Tibial artery (tissue), 4 donors: Measurements from ENCODE around the gene MBNL2.

ENCODE experiments used
- DNase-seq, 2 donors: peaks; one replicate each; pipeline ENCODE4 v3.0.0-alpha.2; 2019
- H3K27ac ChIP-seq, 2 donors: fragments of 200-600 bp; sonication (generic) in 1 of 2; 1 replicate in 1 of 2; 2 replicates in 1 of 2; pipeline ENCODE4 v1.5.1; 2018 to 2019; ENCODE audit warnings: mild to moderate bottlenecking in 1 of 2
- H3K27me3 ChIP-seq, 2 donors: fragments of 200-600 bp; sonication (generic) in 1 of 2; one replicate each; pipeline versions ENCODE4 v1.5.1 to v1.6.0; 2016 to 2019
- H3K36me3 ChIP-seq, 3 donors: fragments of 200-600 bp; sonication (generic) in 2 of 3; one replicate each; pipeline ENCODE4 v1.5.1; 2016 to 2019; ENCODE audit warnings: mild to moderate bottlenecking in 2 of 3
- H3K4me1 ChIP-seq, 4 donors: fragments of 200-600 bp; sonication (generic) in 2 of 4; 1 replicate in 3 of 4; 2 replicates in 1 of 4; pipeline ENCODE4 v1.5.1; 2016 to 2019
- H3K4me3 ChIP-seq, 2 donors: fragments of 200-600 bp; sonication (generic) in 1 of 2; 1 replicate in 1 of 2; 2 replicates in 1 of 2; pipeline ENCODE4 v1.5.1; 2018 to 2019; ENCODE audit warnings: mild to moderate bottlenecking in 2 of 2
- H3K9me3 ChIP-seq, 3 donors: fragments of 200-600 bp; sonication (generic) in 1 of 3; one replicate each; pipeline ENCODE4 v1.5.1; 2016 to 2019
- CTCF ChIP-seq, 2 experiments: fragments of 200-600 bp in 1 of 2; fragments of 450-650 bp in 1 of 2; IDR thresholded peaks; one replicate each; pipeline ENCODE4 v1.5.1; 2017 to 2019; ENCODE audit warnings: antibody characterized with exemption in 2 of 2, mild to moderate bottlenecking in 1 of 2, moderate library complexity in 1 of 2
- intact Hi-C: fragments of 100-400 bp; cut with DNase I; formaldehyde crosslinking; loops from one replicate; pipeline ENCODE4 v1.15.0; 2023; ENCODE audit warnings: low total_unique reads

The MBNL2 gene

GRCh38 chr13:97296740-97297139, 74.6 kb downstream of the MBNL2 start:
- H3K4me1 ChIP-seq, result peaks cover 0 to 74% (median 27%) of the 10 kb centered on the region in 4 donors

GRCh38 chr13:97298816-97299215, 76.7 kb downstream of the MBNL2 start:
- no peak for DNase-seq
- no peaks in the 10 kb centered on the region for H3K9me3 ChIP-seq
- no peaks in the 10 kb centered on the region for H3K27me3 ChIP-seq
- H3K4me1 ChIP-seq, result peaks cover 3 to 82% (median 33%) of the 10 kb centered on the region in 4 donors
- no peak for TF ChIP-seq CTCF (IDR thresholded peaks at IDR 0.05)
- H3K4me3 ChIP-seq, result no peak overlapping the region
- H3K36me3 ChIP-seq, result no peaks in the 10 kb centered on the region
- no peak overlapping the region for H3K27ac ChIP-seq
- intact Hi-C loops, result no loop called here

More at GRCh38 chr13:97296740-97297139, 74.6 kb downstream of the MBNL2 start:
- DNase-seq, result no peak
- intact Hi-C loops, result no loop called here
- no peaks in the 10 kb centered on the region for H3K9me3 ChIP-seq
- H3K27ac ChIP-seq, result no peak overlapping the region
- H3K4me3 ChIP-seq, result no peak overlapping the region
- no peaks in the 10 kb centered on the region for H3K36me3 ChIP-seq
- no peak for TF ChIP-seq CTCF (IDR thresholded peaks at IDR 0.05)
- no peaks in the 10 kb centered on the region for H3K27me3 ChIP-seq

- Histone ChIP-seq H3K9me3 (no peaks in the 10 kb centered on the region), H3K4me3 (no peak overlapping the region), H3K36me3 (no peaks in the 10 kb centered on the region), H3K27me3 (no peaks in the 10 kb centered on the region), H3K4me1 (peaks cover 3 to 71% (median 18%) of the 10 kb centered on the region in 4 donors), H3K27ac (no peak overlapping the region)
- TF ChIP-seq CTCF (IDR thresholded peaks at IDR 0.05), result no peak
- no peak for DNase-seq
- intact Hi-C loops, result no loop called here
Measured at GRCh38 chr13:97300871-97301270, 78.7 kb downstream of the MBNL2 start.

GRCh38 chr13:97301382-97302095, 79.4 kb downstream of the MBNL2 start:
- Histone ChIP-seq H3K9me3 (no peaks in the 10 kb centered on the region), H3K4me1 (peaks cover 3 to 71% (median 17%) of the 10 kb centered on the region in 4 donors), H3K27me3 (no peaks in the 10 kb centered on the region), H3K36me3 (no peaks in the 10 kb centered on the region), H3K4me3 (no peak overlapping the region), H3K27ac (no peak overlapping the region)
- TF ChIP-seq CTCF (IDR thresholded peaks at IDR 0.05), result no peak
- DNase-seq, result no peak
- intact Hi-C loops, result no loop called here

DNA sequence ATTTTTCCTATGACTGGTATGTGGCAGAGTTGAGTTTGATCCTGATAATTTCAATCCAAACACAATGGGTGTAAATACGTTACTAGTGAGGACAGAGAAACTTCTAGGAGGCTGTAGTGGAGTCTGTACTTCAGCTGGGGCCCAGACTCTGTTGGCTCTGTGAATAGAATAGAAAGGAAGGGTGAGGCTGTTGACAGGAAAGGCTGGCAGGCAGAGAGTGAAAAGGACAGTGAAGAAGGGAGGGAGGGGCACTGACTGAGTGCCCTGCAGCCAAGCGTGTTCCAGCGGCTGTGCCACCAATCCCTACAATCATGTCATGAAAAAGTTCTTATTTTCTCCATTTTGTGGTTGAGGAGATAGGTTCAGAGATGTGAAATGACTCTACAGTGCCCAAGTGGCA, 80.5 kb downstream of the MBNL2 start:
- DNase-seq, result no peak
- H3K4me1 ChIP-seq, result peaks cover 3 to 72% (median 24%) of the 10 kb centered on the region in 4 donors
- H3K27me3 ChIP-seq, result no peaks in the 10 kb centered on the region
- H3K9me3 ChIP-seq, result no peaks in the 10 kb centered on the region
- no peak overlapping the region for H3K4me3 ChIP-seq
- no peaks in the 10 kb centered on the region for H3K36me3 ChIP-seq
- no peak overlapping the region for H3K27ac ChIP-seq
- intact Hi-C loops, result no loop called here
- no peak for TF ChIP-seq CTCF (IDR thresholded peaks at IDR 0.05)
